ENCODE measurements around the gene SMYD2.

DNA sequence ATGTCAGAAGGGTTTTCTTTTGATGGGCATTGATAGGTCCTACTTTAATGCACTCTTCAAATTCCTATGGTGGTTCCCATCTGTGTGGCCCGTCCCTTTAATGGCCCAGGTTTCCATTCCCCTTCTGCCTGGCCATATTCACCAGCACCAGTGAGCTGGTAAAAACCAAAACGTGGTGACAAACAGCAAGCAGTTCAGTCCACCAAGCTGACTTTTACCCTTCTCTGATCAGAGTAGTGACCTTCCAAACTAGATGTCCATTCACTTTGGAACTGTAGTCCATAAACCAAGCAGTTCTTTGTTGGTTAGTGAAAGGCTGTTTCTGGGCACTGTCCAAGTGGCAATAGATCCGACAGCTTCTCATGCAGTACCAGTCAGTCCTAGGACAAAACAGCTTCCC lies 60.5 kb downstream of the SMYD2 start:
- TF ChIP-seq, protein P1, sequence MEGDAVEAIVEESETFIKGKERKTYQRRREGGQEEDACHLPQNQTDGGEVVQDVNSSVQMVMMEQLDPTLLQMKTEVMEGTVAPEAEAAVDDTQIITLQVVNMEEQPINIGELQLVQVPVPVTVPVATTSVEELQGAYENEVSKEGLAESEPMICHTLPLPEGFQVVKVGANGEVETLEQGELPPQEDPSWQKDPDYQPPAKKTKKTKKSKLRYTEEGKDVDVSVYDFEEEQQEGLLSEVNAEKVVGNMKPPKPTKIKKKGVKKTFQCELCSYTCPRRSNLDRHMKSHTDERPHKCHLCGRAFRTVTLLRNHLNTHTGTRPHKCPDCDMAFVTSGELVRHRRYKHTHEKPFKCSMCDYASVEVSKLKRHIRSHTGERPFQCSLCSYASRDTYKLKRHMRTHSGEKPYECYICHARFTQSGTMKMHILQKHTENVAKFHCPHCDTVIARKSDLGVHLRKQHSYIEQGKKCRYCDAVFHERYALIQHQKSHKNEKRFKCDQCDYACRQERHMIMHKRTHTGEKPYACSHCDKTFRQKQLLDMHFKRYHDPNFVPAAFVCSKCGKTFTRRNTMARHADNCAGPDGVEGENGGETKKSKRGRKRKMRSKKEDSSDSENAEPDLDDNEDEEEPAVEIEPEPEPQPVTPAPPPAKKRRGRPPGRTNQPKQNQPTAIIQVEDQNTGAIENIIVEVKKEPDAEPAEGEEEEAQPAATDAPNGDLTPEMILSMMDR (IDR thresholded peaks at IDR 0.05) = no peak
- no peak for TF ChIP-seq POLR2A (IDR thresholded peaks at IDR 0.05)
